Measurements from ENCODE around the gene SEC61G. TPM values are rescaled to one million over a fixed set of nuclear protein-coding genes. Genes with fewer than 3 reads are reported as not detected.

The SEC61G gene
- total RNA-seq, 1 experiment from 2014 or later, result 176 TPM

DNA sequence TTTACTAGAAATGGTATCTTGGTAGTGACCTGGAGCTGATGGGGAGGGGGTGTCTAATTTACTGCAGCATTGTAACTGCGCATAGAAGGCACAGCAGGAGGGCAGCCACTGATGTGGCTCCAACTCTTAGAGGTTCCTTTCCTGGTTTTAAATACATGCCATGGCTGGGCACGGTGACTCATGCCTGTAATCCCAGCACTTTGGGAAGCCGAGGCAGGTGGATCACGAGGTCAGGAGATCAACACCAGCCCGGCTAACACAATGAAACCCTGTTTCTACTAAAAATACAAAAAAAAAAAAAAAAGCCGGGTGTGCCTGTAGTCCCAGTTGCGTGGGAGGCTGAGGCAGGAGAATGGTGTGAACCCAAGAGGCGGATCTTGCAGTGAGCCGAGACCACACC is 19.2 kb upstream of the SEC61G start:
- Mint-ChIP-seq H3K4me1 (peaks cover 26 to 27% of the 10 kb centered on the region in 2 experiments), H3K9me3 (peaks cover 23 to 26% of the 10 kb centered on the region in 2 experiments), H3K36me3 (ENCODE audit: insufficient read depth in 1 of 3, low read depth in 3 of 3) (peaks cover 5 to 21% (median 14%) of the 10 kb centered on the region in 3 experiments), H3K27ac (no peak overlapping the region), H3K4me3 (no peak overlapping the region), H3K27me3 (ENCODE audit: low read depth) (peaks cover 19% of the 10 kb centered on the region)
- Histone ChIP-seq H3K9ac (ENCODE audit: extremely low read depth, insufficient read length, low read length) (no peak overlapping the region), H4K8ac (replicated peaks; ENCODE audit: insufficient read length, low read depth, low read length) (no peak overlapping the region), H3T11ph (ENCODE audit: low read length) (no peak overlapping the region), H3K18ac (ENCODE audit: insufficient read length, low read depth, low read length) (no peak overlapping the region), H3K56ac (ENCODE audit: insufficient read length, low read depth, low read length) (no peak overlapping the region), H3K79me2 (ENCODE audit: insufficient read depth, low read length) (no peaks in the 10 kb centered on the region), H4K5ac (ENCODE audit: insufficient read length, low read depth, low read length) (no peak overlapping the region), H2BK5ac (ENCODE audit: insufficient read length, low read length) (no peak overlapping the region), H3K27ac (ENCODE audit: insufficient read length, low read depth, low read length) (no peak overlapping the region), H3K27me3 (ENCODE audit: insufficient read depth, low read length) (no peaks in the 10 kb centered on the region), H2AK5ac (ENCODE audit: insufficient read length, low read length) (no peak overlapping the region), H3K4me2 (ENCODE audit: insufficient read depth, insufficient read length, low read length) (no peak overlapping the region), H3K4ac (ENCODE audit: low read depth, low read length) (no peak overlapping the region), H3K9me3 (ENCODE audit: control insufficient read depth, low read depth, low read length) (peaks cover 5% of the 10 kb centered on the region), H3K23me2 (ENCODE audit: insufficient read length, low read depth, low read length, poor library complexity, severe bottlenecking) (no peaks in the 10 kb centered on the region), H2BK12ac (ENCODE audit: insufficient read length, low read depth, low read length) (no peak overlapping the region), H2BK120ac (ENCODE audit: low read depth, low read length, poor library complexity, severe bottlenecking) (no peak overlapping the region), H4K91ac (ENCODE audit: insufficient read length, low read depth, low read length) (no peak overlapping the region), H3K4me1 (ENCODE audit: insufficient read depth, low read length) (peaks cover 14% of the 10 kb centered on the region; the same call in 1 of the 2 replicates), H2BK20ac (ENCODE audit: low read depth, low read length, poor library complexity, severe bottlenecking) (no peak overlapping the region), H2BK15ac (ENCODE audit: low read depth, low read length) (no peak overlapping the region), H2AFZ (ENCODE audit: low read length) (no peak overlapping the region), H3K79me1 (ENCODE audit: insufficient read depth, low read depth, low read length, poor library complexity, severe bottlenecking) (no peaks in the 10 kb centered on the region), H4K20me1 (ENCODE audit: control insufficient read depth, insufficient read depth, insufficient read length) (no peaks in the 10 kb centered on the region), H3K14ac (ENCODE audit: insufficient read depth, low read length) (no peak overlapping the region), H3K23ac (ENCODE audit: insufficient read length, low read depth, low read length) (no peak overlapping the region)
- no peak for DNase-seq
- TF ChIP-seq, protein P1, sequence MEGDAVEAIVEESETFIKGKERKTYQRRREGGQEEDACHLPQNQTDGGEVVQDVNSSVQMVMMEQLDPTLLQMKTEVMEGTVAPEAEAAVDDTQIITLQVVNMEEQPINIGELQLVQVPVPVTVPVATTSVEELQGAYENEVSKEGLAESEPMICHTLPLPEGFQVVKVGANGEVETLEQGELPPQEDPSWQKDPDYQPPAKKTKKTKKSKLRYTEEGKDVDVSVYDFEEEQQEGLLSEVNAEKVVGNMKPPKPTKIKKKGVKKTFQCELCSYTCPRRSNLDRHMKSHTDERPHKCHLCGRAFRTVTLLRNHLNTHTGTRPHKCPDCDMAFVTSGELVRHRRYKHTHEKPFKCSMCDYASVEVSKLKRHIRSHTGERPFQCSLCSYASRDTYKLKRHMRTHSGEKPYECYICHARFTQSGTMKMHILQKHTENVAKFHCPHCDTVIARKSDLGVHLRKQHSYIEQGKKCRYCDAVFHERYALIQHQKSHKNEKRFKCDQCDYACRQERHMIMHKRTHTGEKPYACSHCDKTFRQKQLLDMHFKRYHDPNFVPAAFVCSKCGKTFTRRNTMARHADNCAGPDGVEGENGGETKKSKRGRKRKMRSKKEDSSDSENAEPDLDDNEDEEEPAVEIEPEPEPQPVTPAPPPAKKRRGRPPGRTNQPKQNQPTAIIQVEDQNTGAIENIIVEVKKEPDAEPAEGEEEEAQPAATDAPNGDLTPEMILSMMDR (conservative IDR thresholded peaks at IDR 0.05), result no peak
- no CpG with 5 or more reads among the region's 9 CpGs for WGBS (ENCODE audit: extremely low coverage, insufficient read length, low lambda C conversion rate)
